Heart left ventricle (tissue), 13 donors: ENCODE data around the gene CDK18.

Experiments used
- CTCF ChIP-seq, 12 donors: fragments of 200-600 bp; sonication (generic) in 4 of 12; IDR thresholded peaks; one replicate each; pipeline versions ENCODE4 v1.5.0 to v1.8.0; 2018 to 2022; ENCODE audit warnings: antibody characterized with exemption in 12 of 12, mild to moderate bottlenecking in 5 of 12
- POLR2A ChIP-seq, 2 donors: fragments of 450-650 bp; IDR thresholded peaks; one replicate each; pipeline ENCODE4 v1.6.1; 2017; ENCODE audit warnings: antibody characterized with exemption in 2 of 2, mild to moderate bottlenecking in 2 of 2, moderate library complexity in 2 of 2
- donor health status: ischemic (EF 13 %, LVEDD 7.1; RV severe dilation, severe dysfunction).
- donor health status: DM: no; HTN: yes; CAD: no.
- donor health status: DM: no; HTN: no; CAD: no.
- donor health status: ischemic (EF 25% LVEDD 6.9; RV normal size, moderate dysfunction).
- donor health status: ischemic (EF 25% LVEDD 5.7; RV mildly dilated, moderate dysfunction).
- donor health status: ischemic (EF 35%, LVEDD 5.7; RV mildly dilated, moderate dysfunction).
- donor health status: nonischemic (EF 11% LVEDD 7.7; RV severe dilation, severe dysfunction).
- donor health status: DM: yes; HTN: yes; CAD: no.
- donor health status: PGD.
- donor health status: ischemic (EF 29% LVEDD 5.4; RV normal size, mild dysfunction).
- donor health status: nonischemic (EF 23%, LVEDD 6.1; RV moderate dilation, normal function).

- no peak for TF ChIP-seq CTCF (IDR thresholded peaks at IDR 0.05)
- TF ChIP-seq POLR2A (IDR thresholded peaks at IDR 0.05), result no peak
Observed at GRCh38 chr1:205542367-205542766, 37.9 kb downstream of the CDK18 start.
